ENCODE results near the gene FBN2.

The FBN2 gene

DNA sequence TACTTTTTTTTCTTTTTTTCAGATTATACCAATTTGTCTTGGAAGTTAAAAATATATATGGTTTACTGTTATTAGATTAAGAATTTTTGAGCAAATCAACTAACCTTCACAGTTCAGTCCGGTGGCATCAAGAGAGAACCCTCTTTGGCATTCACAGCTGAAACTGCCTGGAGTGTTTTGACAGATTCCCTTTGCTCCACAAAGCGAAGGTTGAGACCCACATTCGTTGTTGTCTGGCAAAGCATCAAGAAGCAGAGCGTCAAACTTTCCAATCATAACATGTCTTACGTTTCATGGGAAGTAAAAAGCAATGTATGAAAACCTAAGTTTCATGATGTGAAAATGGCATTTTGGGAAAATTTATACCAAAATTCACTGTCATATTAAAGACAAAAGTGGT, 264.3 kb downstream of the FBN2 start:
- no peak for ATAC-seq
- TF ChIP-seq CSDC2 (CRISPR knock-in tag; IDR thresholded peaks at IDR 0.05) (no peak), GLIS3 (CRISPR knock-in tag; IDR thresholded peaks at IDR 0.05) (no peak), ESRRG (CRISPR knock-in tag; IDR thresholded peaks at IDR 0.05) (no peak), ISL1 (CRISPR knock-in tag; IDR thresholded peaks at IDR 0.05) (no peak), TOX (CRISPR knock-in tag; IDR thresholded peaks at IDR 0.05; ENCODE audit: borderline replicate concordance) (no peak), ZNF8 (CRISPR knock-in tag; IDR thresholded peaks at IDR 0.05) (no peak), ARNTL (CRISPR knock-in tag; IDR thresholded peaks at IDR 0.05; ENCODE audit: borderline replicate concordance, low read depth) (no peak), ZNF70 (CRISPR knock-in tag; IDR thresholded peaks at IDR 0.05) (no peak)
- TF ChIP-seq, protein P1, sequence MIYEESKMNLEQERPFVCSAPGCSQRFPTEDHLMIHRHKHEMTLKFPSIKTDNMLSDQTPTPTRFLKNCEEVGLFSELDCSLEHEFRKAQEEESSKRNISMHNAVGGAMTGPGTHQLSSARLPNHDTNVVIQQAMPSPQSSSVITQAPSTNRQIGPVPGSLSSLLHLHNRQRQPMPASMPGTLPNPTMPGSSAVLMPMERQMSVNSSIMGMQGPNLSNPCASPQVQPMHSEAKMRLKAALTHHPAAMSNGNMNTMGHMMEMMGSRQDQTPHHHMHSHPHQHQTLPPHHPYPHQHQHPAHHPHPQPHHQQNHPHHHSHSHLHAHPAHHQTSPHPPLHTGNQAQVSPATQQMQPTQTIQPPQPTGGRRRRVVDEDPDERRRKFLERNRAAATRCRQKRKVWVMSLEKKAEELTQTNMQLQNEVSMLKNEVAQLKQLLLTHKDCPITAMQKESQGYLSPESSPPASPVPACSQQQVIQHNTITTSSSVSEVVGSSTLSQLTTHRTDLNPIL (CRISPR knock-in tag; IDR thresholded peaks at IDR 0.05; ENCODE audit: low read depth) = no peak

DNA sequence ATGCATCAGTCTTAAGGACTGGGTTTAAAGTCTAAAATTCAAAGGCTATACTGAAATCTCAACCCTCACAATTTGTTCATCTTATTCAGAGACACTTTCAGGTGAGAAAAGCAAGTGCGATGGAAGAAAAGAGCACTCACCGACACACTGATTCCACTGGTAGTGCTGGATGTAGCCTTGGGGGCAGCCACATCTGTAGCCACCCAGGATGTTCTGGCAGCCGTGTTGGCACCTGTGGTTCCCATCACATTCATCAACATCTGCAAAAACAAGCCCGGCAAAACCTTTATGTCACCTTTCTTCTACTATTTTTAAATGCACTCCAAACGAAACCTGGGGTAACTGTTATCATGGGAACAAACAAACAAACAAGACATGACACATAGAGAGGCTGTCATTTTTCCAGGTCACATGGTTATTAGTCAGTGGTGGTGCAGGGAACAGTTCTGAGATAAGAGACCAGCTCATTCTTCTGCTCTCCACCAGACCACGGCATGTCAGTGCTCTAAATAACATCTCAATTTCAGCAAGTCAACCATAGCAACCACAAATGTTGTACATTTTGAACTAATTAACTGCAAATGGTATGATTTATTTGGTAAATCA, 266.1 kb downstream of the FBN2 start:
- no peak for TF ChIP-seq RARB (CRISPR knock-in tag; IDR thresholded peaks at IDR 0.05)
- no peak for TF ChIP-seq PPARA (CRISPR knock-in tag; IDR thresholded peaks at IDR 0.05; ENCODE audit: borderline replicate concordance)
- no peak for TF ChIP-seq PATZ1 (CRISPR knock-in tag; IDR thresholded peaks at IDR 0.05; ENCODE audit: borderline replicate concordance)
- no peak for TF ChIP-seq GLIS3 (CRISPR knock-in tag; IDR thresholded peaks at IDR 0.05)
- ATAC-seq = peak; percentile 58; the same call in 2 of the 3 replicates

DNA sequence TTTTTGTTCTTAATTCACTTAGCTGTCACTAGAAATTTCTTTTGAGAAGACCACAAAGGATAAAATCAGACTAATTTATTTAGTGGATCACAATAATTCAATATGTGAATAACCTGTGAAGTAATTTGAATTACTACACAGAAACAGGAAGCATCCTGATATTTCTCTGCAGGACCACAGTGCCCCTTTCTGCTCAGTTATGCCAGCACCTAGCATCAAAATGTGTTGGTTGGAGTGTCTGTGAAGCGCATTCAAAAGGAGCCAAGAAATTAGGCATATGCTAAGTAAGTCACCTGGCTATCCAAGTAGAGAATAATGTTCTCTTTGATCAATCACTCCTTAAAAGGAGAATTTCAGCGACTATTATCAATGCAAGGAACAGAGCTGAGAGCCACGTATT, 267.0 kb downstream of the FBN2 start:
- peak; percentile 1; the same call in 1 of the 2 replicates for TF ChIP-seq ZC3H10 (CRISPR knock-in tag; IDR thresholded peaks at IDR 0.05)
- TF ChIP-seq CSDC2 (CRISPR knock-in tag; IDR thresholded peaks at IDR 0.05) = no peak
- no peak for ATAC-seq

DNA sequence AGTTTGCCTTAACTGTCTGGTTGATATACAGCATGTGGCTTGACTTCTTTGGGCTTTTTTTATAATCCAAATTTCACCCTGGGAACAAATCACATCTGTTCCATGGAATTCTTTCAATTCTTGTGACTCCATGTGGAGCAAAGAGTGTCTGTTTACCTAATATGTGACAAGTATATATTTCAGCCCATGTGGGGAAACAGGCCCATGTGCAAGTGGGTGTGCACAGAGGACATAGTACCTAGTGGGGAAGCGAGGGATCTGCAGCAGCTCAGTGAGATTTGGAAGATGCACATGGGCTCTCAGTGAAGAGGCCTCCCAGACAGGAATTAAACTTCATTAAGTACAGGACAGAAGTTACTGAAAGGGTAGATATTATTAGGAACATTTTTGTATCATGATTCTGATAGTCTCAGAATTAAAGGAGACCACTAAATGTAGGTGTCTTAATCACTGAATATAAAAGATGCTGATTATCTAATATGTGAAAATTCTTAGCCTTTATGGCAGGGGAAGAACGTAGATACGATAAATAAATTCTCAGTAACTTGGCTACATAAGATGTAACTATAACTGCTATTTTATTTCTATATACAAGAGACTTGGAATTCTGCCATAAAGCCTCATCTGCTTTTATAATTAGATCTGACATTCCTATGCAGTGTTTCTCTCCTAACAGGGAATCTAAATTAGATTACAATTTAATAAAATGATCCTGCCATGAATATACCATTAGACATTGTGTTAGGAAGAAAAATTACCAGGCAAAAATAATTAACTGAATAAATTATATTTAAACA, 273.3 kb downstream of the FBN2 start:
- TF ChIP-seq PATZ1 (CRISPR knock-in tag; IDR thresholded peaks at IDR 0.05; ENCODE audit: borderline replicate concordance) = no peak
- no peak for TF ChIP-seq RARB (CRISPR knock-in tag; IDR thresholded peaks at IDR 0.05)
- no peak for TF ChIP-seq ZC3H10 (CRISPR knock-in tag; IDR thresholded peaks at IDR 0.05)
- TF ChIP-seq ZNF565 (CRISPR knock-in tag; conservative IDR thresholded peaks at IDR 0.05; ENCODE audit: low read depth) = no peak
- no peak for TF ChIP-seq TSHZ2 (CRISPR knock-in tag; IDR thresholded peaks at IDR 0.05)
- no peak for TF ChIP-seq BACH2 (CRISPR knock-in tag; IDR thresholded peaks at IDR 0.05; ENCODE audit: borderline replicate concordance)
- no peak for TF ChIP-seq ISL1 (CRISPR knock-in tag; IDR thresholded peaks at IDR 0.05)
- TF ChIP-seq OSR1 (CRISPR knock-in tag; IDR thresholded peaks at IDR 0.05) = no peak
- no peak for TF ChIP-seq CSDC2 (CRISPR knock-in tag; IDR thresholded peaks at IDR 0.05)
- TF ChIP-seq ZNF70 (CRISPR knock-in tag; IDR thresholded peaks at IDR 0.05) = no peak
- TF ChIP-seq SNAI2 (CRISPR knock-in tag; IDR thresholded peaks at IDR 0.05) = no peak
- no peak for TF ChIP-seq ZFP3 (CRISPR knock-in tag; IDR thresholded peaks at IDR 0.05)
- no peak for TF ChIP-seq ZNF8 (CRISPR knock-in tag; IDR thresholded peaks at IDR 0.05)
- no peak for TF ChIP-seq PPARA (CRISPR knock-in tag; IDR thresholded peaks at IDR 0.05; ENCODE audit: borderline replicate concordance)
- TF ChIP-seq, protein P2, sequence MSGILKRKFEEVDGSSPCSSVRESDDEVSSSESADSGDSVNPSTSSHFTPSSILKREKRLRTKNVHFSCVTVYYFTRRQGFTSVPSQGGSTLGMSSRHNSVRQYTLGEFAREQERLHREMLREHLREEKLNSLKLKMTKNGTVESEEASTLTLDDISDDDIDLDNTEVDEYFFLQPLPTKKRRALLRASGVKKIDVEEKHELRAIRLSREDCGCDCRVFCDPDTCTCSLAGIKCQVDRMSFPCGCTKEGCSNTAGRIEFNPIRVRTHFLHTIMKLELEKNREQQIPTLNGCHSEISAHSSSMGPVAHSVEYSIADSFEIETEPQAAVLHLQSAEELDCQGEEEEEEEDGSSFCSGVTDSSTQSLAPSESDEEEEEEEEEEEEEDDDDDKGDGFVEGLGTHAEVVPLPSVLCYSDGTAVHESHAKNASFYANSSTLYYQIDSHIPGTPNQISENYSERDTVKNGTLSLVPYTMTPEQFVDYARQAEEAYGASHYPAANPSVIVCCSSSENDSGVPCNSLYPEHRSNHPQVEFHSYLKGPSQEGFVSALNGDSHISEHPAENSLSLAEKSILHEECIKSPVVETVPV (CRISPR knock-in tag; IDR thresholded peaks at IDR 0.05) = no peak
- no peak for TF ChIP-seq ESRRG (CRISPR knock-in tag; IDR thresholded peaks at IDR 0.05)
- no peak for TF ChIP-seq ZFP30 (CRISPR knock-in tag; IDR thresholded peaks at IDR 0.05)
- peak; percentile 62 for ATAC-seq

Data from SK-N-SH treated with all-trans-retinoic acid at 6 μM for 48 hours (cell line).